Ovary (tissue), 3 donors: Measurements from ENCODE around the gene ASB4.
"Not testable (repeated sequence)": the region's sequence is repeated elsewhere in the genome, so short reads cannot be mapped to it uniquely, and the experiment has no call there.

ENCODE experiments used
- CTCF ChIP-seq, 3 donors: fragments of 450-650 bp in 2 of 3; fragments of 200-600 bp in 1 of 3; IDR thresholded peaks; one replicate each; pipeline versions ENCODE4 v1.5.1 to v1.8.0; 2016 to 2022; ENCODE audit warnings: antibody characterized with exemption in 3 of 3, mild to moderate bottlenecking in 1 of 3
- POLR2A ChIP-seq: fragments of 450-650 bp; IDR thresholded peaks from one replicate; pipeline ENCODE4 v1.6.1; 2017; ENCODE audit warnings: antibody characterized with exemption, mild to moderate bottlenecking, moderate library complexity
- donor health status: DM: no; HTN: no; CAD: no.

- TF ChIP-seq POLR2A; CTCF (IDR thresholded peaks at IDR 0.05): not testable (repeated sequence)
Measured at GRCh38 chr7:95504132-95504588, 18.4 kb downstream of the ASB4 start.
